GM10266 (cell line): ENCODE measurements around the gene FBXO21.
"Not testable (repeated sequence)": the region's sequence is repeated elsewhere in the genome, so short reads cannot be mapped to it uniquely, and the experiment has no call there.

Source experiments
- DNase-seq: peaks from one replicate; pipeline ENCODE4 v3.0.0; 2012; ENCODE audit errors: extremely low spot score
- CTCF ChIP-seq: IDR thresholded peaks from 2 replicates; pipeline ENCODE4 v1.5.1; 2012; ENCODE audit warnings: mild to moderate bottlenecking, low read depth; ENCODE audit not compliant: control insufficient read depth, insufficient read depth; ENCODE audit errors: missing control alignments

FBXO21 gene

DNA sequence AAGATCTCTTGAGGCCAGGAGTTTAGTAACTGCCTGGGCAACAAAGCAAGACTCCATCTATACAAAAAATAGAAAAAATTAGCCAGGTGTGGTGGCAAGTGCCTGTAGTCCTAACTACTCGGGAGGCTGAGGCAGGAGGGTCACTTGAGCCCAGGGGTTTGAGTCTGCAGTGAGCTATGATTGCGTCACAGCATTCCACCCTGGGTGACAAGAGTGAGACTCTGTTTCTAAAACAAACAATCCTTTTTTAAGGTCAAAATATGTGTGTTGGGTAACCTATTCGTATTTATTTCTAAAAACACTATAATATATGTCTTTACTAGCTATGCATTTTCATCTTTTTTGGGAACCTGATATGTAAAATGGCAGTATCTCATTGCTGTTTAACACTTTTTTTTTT lies 7.4 kb downstream of the FBXO21 start:
- DNase-seq = no peak
- no peak for TF ChIP-seq CTCF

DNA sequence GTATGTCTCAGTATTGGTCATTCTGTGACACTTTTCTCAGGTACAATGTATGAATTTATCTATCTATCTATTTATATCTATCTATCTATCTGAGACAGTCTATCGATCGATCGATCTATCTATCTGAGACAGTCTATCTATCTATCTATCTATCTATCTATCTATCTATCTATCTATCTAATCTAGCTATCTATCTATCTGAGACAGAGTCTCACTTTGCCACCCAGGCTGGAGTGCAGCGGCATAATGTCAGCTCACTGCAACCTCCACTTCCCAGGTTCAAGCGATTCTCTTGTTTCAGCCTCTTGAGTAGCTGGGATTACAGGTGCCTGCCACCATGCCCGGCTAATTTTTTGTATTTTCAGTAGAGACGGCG lies 8.8 kb downstream of the FBXO21 start:
- DNase-seq = not testable (repeated sequence)

DNA sequence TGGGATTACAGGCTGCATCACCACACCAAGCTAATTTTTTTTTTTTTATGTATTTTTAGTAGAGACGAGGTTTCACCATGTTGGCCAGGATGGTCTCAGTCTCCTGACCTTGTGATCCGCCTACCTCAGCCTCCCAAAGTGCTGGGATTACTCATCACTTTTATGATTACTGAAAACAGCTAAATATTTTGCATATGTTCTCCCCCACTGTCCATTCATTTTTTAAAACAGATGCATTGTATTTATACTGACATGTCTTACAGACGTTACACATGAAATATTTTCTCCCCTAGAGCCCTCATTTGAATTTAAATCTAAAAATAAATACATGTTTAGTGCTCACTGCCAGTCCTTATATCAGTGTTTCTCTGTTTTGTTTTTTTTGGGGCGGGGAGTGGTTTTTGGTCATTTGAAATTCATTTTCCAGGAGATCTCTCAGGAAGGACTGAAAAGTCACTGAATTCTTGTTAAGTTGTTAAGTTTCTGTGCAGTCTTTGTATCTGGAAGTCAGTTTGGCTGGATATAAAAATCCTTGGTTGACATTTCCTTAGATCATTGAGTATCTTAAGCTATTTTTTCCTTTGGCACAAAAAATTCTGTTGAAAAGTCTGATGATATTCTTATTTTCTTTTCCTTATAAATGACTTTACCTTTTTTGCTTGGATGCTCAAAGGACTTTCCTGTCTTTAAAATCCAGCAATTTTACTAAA lies 9.4 kb downstream of the FBXO21 start:
- no peak for DNase-seq

DNA sequence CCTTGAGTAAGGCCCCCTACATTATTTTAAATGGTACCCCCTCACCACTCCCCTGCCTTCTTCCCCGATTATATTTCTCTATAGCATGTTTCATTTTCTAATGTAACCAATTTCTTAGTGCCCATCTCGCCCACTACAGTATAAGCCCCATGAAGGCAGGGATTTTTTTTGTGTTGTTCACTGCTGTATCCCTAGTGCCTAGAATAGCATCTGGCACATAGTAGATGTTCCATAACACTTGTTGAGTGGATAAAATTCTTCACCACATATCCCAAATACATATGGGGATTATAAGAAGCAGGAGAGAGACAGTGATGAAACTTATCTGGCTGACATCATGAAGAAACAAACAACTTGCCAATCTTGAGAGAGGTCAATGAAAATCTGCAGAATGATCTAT lies 11.5 kb downstream of the FBXO21 start:
- DNase-seq = no peak
- no peak for TF ChIP-seq CTCF

More for the DNA sequence above, 9.4 kb downstream of the FBXO21 start:
- TF ChIP-seq CTCF = no peak

DNA sequence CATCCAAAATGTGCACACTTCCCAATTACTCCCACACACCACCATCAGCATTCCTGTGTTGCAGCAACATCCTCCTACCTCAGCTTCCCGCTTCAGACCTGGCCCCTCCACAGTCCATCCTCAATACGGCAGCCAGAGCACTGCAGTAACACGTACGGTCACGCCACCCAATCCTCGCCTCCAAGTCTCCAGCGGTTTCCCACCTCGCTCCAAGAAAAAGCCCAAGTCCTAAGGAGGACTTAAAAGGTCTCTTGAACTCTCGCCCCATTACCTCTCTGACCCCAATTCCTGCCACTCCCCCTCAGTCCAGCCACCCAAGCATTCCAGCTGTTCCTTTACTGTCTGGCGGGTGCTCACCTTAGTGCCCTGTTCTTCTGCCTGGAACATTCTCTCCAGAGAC lies 12.0 kb downstream of the FBXO21 start:
- no peak for DNase-seq
- TF ChIP-seq CTCF = no peak

DNA sequence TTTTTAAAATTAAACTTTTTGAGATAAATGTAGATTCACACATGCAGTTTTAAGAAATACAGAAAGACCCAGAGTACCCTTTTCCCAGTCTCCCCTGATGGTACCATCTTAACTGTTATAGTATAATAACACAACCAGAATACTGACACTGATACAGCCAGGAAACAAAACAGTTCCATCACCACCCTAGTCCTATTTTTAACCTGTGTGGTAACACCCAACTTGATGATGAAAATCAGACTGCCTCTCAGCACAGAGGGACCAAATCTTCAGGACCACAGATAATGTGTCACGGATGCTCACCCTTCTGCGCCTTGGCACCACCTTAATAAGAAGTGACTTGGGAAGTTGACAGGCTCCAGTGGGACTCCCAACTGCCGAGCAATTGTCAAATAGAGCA lies 18.1 kb downstream of the FBXO21 start:
- TF ChIP-seq CTCF = no peak
- no peak for DNase-seq

DNA sequence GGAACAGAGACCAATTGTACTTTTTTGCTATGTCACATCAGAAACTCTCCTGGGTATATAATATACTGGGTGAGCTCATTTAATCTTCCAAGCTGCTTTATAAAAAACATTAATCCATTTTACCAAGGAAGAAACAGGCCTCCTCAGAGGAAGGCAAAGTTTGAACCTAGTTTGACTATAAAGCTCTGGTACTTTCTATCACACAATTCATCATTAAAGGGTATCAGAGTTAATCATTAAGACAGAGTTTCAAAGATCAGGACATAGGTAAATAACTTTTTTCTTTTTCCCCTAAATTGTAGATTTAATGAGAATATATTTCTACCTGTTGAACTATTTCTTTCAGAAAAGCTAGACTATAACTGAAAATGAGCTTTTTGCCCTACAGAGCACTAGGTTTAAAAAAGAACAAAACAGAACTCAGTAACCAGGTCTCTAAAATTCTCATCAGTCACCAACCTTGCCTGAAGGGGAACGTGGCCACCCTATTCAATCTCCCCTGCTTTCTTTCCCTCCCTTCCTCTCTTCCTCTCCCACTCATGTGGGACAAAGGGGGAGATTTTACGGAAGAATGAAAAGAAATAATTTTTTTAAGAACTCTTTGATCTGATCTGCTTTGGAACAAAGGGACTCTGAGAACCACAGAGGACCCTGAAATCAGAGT lies 18.6 kb downstream of the FBXO21 start:
- no peak for TF ChIP-seq CTCF
- no peak for DNase-seq
